Skin of body (tissue), 2 donors: ENCODE data around the gene TCL1B. TPM values are rescaled to one million over a fixed set of nuclear protein-coding genes. Genes with fewer than 3 reads are reported as not detected.

Experiments
- DNase-seq: peaks from one replicate; lab custom pipeline; 2025; lab: John Stamatoyannopoulos, UW
- total RNA-seq: library from RNA; depleted of rRNA; stranded (reverse); fragments of >200 nt; gene quantifications from one replicate; pipeline ENCODE4 v1.2.3, GENCODE V29; 2014

TCL1B gene
- total RNA-seq, 1 donor from 2014 or later = not detected

DNA sequence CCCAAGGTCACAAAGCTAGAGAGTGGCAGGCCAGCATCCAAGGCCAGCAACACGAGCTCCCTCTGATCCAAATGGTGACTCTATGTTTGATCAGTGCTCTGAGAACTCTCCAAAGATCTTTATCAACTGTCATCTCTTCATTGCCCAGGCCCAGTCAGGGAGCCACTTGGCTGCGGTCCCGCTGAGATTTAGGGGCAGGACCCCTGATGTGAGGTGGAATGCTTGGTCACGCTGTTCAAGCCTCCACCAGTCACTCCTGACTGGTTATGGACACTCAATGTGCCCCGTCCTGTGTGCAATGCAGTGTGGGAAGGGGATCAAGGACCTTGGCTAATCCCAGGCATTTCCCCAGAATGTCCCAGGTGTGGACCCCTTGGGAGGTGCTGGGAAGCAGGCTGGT, 19.8 kb upstream of the TCL1B start:
- no peak for DNase-seq

DNA sequence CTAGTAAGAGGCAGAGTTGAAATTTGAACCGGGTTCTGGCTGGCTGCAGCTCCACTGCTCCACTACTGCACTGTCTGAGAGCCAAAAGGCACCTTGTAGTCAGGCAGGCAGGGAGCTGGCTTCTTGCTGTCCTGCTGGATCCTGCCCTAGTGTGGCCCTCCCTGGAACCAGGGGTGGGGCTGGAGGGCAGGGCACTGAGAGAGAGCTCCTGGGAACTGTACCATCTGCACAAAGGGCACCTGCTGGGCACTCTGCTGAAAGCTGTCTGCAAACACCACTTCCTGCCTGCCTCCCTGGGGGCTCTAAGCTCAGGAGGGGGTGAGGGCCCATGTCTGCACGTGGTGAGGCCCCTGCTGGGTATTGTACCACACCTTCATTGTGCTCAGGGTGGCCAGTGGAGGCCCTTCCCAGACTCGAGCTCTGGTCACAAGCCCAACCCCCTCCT, 19.0 kb upstream of the TCL1B start:
- no peak for DNase-seq

DNA sequence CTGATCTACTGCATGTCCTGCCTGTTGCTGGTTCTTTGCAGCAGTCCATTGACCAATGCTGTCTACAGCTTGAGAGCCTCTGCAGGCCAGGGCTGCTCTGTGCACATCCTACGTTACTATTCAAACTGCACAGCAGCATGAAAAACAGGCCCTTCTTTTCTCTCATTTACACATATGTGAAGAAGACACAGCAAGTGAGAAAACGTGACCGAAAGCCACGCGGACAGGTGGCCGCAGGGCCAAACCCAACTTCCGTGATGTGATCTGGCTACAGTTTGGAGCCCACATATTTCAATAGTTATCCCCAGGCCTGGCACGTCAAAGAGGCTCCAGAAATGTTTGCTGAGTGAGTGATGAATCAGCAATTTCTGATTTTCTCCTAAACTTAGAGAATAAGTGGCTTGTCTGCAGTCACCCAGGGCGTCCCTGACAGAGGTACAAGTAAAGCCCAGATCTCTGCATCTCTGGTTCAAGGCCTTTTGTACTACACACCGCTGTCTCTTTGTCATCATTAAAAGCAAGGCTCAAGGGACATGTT, 17.9 kb upstream of the TCL1B start:
- no peak for DNase-seq

DNA sequence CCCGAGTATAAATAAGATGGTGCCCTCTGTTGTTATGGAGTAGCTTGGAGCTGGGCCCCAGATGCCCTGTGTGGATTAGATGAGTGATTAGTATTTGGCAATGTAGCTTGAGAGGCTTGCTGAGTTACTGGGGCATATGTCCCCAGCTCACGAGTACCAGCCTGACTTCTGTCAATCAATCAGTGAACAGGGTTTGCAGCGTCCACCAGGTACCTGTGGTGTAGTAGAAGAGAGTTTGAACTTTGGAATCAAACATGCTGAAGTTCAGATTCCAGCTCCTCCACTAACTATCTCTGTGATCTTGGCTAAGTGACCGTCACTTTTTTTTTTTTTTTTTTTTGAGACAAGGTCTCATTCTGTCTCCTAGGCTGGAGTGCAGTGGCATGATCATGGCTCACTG, 11.6 kb upstream of the TCL1B start:
- DNase-seq = no peak

DNA sequence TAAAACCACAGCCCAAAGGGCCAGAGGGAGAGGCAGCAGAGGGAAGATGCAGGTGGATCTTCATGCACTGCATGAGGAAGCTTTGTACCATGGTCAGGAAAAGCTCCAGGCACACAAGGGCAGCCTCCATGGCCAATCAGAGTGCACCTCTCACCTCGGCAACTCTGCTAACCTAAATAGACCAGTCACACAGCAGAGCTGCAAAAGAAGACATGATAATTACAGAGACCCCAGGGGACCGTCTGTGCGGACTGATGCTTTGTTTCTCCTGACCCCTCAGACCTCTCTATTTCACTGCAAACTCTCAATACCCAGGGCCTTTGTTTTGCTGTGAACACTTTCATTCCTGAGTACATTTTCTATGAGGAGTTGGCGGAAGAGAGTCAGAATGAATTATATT, 10.7 kb upstream of the TCL1B start:
- DNase-seq = no peak

DNA sequence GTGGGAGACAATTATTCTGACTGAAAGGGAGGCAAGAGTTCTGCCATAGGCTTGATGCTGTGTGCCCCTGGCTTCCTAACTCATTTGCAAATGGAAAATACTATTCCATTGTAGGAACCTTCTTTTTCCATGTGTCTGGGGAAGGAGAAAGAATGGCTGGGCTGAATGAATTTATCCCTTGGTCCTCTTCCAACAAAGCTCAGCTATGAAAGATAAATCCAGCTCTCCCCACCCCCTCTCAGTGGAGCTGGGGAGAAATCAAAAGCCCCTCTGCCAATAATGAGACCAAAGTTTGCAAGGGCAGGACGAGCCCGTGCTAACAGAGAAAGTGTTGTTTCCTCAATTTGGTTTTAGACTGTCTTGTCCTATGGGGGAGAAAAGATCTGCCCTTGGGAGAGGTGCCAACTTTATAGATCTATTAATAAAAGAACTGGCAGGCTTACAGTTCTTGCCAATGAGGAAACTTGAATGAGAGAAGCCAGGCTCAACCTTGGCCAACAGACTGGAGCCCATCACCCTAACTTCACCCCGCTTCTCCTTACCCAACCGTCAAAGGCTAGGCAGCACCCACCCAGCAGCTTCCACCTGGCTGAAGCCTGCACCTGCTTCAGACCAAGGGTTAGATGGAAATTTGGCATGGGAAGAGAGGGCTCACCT, 8.9 kb upstream of the TCL1B start:
- no peak for DNase-seq

DNA sequence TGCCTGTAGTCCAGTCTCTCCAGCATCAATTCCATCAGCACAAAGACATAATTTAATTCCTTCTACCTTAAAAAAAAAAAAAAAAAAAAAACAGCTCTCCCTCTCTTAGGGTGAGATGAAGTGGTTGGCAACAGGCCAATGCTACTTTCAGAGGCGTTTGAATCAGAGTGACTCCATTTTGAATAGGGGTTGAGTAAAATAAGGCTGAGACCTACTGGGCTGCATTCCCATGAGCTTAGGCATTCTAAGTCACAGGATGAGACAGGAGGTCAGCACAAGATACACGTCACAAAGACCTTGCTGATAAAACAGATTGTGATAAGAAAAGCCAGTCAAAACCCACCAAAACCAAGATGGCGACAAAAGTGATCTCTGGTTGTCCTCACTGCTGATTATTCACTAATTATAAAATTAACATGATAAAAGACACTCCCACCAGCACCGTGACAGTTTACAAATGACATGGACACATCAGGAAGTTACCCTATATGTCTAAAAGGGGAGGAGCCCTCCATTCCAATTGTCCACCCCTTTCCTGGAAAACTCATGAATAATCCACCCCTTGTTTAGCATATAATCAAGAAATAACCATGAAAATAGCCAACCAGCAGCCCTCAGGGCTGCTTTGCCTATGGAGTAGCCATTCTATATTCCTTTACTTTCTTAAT, 6.9 kb upstream of the TCL1B start:
- no peak for DNase-seq

DNA sequence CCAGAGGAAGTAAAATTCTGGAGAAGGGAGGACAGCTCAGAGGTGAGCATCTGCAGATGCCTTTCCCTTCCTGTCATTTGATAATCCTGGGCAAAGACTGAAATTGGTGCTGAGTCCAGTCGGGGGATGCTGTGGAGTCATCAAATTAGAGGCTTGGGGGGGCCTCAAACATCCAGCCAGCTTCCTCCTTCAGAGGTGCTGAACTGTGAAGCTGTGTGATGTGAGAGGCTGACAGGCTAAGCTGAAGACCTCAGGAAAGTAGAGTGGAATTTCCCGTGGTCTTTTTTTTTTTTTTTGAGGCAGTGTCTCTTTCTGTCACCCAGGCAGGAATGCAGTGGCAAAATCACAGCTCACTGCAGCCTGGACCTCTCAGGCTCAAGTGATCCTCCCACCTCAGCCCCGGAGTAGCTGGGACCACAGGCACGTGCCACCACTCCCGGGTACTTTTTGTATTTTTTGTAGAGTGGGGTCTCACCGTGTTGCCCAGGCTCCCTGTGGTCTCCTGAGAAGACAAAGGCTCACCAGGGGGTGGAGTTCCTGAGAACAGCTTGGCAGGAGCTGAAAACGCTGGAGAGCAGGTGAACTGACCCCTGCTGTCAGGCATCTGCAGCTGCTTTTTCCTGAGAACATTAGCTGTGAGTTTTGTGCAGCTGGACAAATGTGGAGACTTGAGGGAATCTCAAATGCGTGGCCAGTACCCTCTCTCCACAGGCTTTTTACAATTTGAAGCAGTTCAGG, 6.1 kb upstream of the TCL1B start:
- DNase-seq = no peak

DNA sequence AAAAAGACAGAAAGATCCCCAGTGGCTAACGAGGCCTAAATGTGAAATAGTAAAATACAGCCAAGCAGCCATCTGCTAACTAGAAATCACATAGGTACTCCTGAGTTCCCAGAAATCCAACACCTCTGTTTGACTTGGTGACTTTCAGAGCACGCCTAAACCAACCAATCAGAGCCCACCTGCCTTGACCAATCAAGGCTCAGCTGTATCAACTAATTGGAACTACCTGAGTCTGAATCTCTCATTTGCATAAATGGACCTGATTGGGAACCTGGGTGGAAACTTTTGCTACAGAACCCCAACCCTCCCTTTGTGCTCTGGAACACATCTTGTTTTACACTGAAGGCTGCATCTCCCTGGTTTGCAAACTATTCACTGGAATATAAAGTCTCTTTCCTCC, 5.1 kb upstream of the TCL1B start:
- no peak for DNase-seq

DNA sequence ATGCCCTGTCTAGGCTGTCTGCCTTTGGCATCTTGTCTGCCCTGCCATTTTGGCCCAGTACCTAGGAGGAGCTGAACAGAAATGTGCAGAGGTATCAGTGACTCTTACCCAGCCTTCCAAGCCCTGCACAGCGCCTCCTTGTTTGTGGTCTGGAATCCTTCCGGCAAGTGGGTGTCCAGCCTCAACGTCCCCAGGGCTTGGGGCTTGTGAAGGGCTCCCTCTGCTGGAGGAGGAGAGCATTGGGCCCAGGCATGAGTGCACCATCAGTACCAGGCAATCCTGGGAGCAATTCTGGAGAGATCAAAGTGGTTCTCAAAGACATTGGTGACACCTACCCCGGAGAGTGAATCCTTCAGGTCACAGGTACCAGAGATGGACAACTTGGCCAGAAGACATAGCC, 2.4 kb upstream of the TCL1B start:
- DNase-seq = no peak

DNA sequence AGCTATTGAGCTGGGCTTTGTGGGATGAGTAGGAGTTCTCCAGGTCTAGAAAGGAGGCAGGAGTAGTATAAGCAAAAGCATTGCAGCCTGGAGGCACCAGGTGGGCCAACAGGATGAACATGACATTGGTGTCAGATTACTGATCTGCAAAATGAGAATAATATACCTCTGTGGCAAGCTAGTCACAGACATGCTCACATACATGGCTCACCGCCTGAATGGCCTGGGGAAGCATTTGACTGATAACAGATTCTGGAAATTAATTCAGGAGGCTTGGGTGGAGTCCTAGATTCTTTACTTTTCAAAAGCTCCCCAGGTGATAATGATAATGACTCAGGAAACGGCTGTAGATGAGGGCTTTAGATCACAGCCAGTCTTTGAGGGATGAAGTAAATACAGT, 709 bp downstream of the TCL1B start:
- no peak for DNase-seq

DNA sequence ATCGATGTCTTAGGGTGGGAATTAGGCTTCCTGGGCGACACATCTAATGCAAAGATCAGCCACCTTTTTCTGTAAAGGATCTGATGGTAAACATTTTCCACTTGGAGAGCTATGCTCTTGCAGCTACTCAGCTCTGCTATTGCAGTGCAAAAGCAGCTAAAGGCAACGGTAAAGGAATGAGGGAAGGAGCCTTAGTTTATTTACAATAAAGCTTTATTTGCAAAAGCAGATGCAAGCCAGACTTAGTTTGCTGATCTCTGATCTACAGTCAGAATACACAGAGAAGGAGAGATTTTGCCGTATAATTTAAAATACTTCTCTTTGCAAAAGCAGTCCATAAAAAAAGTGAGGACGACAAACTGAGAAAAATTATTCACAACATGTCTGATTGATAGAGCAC, 3.2 kb downstream of the TCL1B start:
- no peak for DNase-seq

DNA sequence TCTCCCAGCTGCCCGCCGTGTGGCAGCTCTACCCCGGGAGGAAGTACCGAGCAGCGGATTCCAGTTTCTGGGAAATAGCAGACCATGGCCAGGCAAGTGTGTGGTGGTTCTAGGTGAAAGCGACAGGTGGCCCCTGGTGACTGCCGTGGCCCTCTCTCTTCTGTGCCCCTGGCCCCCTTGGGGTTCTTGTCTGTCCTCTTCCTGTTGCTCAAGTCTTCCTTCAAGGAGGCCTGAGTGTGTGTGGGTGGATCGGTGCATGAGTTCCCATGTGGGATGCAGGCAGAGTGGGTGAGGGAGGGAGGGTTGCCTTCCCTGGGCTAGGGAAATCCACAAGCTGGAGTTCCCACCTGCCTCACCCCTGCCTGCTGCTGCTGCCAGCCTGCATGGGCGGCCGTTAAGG, 4.6 kb downstream of the TCL1B start:
- no peak for DNase-seq

DNA sequence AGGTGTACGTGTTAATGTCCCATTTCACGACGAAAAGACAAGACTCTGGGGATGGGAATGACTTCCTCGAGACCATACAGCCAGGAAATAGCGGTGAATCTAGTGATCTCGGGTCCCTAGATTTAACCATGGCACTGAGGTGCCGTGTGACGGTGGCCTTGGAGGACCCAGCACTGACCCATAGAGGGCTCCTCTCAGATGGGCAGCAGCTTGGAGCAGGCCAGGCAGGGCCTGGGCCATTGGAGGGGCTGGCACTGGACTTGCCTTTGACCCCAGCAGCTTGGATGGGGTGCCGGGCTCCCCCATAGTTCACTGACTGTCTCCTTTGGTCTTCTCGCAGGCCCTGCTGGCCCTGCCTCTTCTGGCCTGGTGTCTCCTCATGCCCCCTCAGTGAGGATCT, 5.4 kb downstream of the TCL1B start:
- DNase-seq = no peak

DNA sequence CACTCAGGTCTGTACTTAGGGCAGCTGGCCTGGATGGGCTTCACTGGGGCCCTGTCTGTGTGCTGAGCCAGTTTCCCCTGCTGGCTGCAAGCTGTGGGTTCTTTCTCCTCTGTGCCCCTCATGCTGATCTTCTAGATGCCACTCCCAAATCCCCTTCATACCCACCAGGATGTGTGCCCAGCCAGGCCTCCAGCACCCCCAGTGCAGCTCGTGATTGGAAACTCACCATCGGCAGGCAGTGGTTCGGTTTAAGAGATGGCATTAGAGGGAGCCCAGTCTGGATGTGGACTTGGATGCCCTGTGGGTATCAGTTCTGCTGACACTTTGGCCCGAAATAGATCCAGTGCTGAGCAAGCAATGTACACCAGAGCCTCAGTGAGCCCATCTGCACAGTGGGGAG, 5.9 kb downstream of the TCL1B start:
- no peak for DNase-seq

DNA sequence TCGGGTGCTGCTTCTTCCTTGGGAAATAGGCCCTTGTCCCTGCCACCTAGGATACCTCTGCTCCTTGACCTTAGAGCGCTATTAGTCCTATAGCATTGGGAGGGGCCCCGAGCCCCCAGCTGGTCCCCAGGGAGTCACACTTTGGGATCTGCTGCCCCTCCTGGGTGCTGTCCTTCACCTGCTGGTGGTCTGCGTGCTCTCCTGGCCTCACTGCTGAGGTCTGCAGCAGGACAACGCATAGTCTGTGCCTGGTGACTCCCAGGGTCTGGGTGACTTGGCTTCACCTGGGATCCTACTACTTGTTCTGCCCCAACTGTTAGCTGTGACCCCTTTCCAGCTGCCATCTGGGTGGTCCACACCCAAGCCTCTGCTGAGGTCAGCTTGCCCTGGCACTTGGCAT, 8.8 kb downstream of the TCL1B start:
- no peak for DNase-seq

DNA sequence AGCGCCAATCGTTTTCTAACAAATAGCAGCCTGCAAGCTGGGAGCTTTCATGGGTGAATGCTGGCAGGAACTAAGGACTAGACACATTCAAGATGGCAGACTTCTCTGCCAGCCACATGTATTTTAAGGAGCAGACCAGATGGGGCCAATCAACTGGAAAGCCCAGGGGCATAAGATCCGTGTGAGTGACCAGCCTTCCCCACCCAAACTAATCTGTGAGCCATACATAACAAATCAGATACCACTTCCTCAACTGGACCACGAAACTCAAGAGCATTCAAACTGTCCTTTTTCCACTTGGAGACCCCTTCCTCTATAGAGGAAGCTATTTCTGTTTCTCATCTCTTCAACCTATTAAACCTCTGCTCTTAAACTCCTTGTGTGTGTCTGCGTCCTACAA, 9.7 kb downstream of the TCL1B start:
- DNase-seq = no peak

DNA sequence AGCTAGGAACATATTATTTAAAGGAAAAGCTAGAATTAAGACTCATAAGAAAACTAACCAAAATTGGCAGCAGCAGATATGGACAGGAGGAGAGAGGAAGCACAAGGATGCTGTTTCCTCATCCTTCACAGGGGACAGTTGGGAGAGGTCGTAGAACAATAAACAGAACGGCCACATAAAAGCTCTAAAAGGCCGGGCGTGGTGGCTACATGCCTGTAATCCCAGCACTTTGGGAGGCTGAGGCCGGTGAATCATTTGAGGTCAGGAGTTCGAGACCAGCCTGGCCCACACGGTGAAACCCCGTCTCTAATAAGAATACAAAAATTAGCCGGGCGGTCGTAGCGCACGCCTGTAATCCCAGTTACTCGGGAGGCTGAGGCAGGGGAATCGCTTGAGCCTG, 10.5 kb downstream of the TCL1B start:
- no peak for DNase-seq

DNA sequence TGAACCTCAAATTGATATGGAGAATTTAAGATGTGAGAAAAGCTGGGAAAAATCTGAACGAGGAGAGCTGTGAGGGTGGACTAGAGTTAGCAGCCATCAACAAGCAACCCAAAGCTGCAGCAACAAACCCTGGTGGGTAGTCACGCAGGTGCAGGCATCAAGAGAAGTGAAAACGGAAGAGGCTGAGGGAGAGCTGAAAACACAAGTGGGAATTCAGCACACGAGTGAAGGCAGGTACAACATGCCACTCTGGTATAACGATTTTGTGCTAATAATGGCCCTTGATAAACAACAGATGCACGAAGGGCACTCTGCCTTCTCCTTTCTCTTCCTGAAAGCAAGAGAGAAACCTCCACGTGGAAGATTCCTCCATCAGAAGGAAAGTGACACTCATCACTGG, 11.5 kb downstream of the TCL1B start:
- DNase-seq = no peak

DNA sequence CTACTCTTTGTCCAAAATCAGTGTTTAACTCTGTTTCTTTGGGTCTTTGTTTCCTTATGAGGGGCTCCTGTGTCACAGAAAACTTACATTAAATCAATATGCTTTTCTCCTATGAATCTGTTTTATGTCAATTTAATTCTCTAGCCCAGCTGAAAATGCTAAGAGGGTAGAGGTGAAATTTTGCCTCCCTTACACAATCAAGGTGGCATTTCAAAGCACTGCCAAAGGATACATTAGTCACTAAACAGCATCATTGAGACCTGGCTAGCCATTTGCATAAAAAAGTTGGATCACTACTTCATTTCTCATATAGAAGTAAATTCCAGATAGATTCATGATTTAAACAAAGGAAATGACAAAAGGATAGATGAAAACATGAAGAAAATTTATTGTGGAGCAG, 12.1 kb downstream of the TCL1B start:
- DNase-seq = no peak

DNA sequence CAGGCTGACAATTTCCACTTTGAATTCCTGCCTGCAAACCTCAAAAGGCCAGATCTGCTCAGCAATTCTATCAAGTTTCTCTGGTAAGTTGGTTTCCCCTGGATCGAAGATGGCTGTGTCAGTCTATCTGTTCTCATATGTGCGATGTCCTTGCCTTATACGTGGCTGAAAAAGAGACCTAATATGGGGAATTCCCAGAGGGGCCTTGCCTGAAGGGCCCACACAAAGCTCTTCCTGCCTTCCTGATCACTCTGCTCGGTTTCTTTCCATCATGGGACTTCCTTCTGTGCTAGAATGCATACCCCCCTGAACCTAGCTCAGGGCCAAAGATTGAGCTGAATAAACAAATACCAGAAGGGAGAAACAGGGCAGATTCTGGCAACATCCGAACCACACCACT, 13.2 kb downstream of the TCL1B start:
- DNase-seq = no peak

DNA sequence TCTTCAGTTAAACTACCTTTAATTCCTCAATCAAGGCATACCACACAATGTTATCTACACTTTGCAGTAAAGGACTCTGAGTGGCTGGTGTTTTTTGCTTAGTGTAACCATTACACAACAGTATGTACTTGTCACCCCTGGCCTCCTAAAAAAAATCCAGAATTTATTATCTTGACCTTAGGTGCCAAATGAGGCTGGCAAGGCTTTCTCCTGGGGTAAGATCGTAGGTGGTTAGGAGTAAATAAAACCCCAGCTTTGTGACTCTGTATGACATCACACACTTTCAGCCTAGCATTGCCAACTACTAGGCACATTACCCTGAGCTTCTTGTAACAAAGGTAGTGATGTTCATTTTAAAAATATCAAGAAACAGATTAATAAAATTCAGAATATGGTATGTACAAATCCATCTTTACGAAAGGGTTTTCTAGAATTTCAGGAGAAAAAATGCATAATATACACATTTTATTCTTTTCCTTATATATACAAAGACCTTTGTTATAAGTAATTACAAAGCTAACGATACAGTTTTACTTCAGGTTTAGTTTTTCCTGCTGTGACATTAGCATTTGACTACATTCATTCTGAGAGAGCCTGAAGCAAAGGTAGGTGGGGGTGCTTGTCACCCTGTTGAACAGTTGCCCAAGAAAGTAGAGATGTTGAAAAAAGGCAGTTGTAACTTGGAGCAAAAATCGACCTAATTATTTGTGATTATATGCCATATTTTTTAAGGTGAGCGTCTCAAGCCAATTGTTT, 14.2 kb downstream of the TCL1B start:
- DNase-seq = no peak
